K562 (cell line): ENCODE measurements around the gene KDELR3. TPM values are rescaled to one million over a fixed set of nuclear protein-coding genes. Genes with fewer than 3 reads are reported as not detected.

Source experiments
- BRCA1 ChIP-seq, 2 experiments: fragments of 450-650 bp in 1 of 2; sonication (generic) in 1 of 2; formaldehyde crosslinking in 1 of 2; IDR thresholded peaks; 2 replicates each; pipeline versions ENCODE4 v1.5.0 to v1.6.1; 2017 to 2020; ENCODE audit warnings: mild to moderate bottlenecking in 1 of 2, missing genetic modification reagents in 1 of 2
- DACH1 ChIP-seq: fragments of 450-650 bp; IDR thresholded peaks from 2 replicates; pipeline ENCODE4 v1.6.1; 2018; ENCODE audit not compliant: partially characterized antibody
- FOXM1 ChIP-seq, 2 experiments: fragments of 450-650 bp in 1 of 2; sonication (generic) in 1 of 2; formaldehyde crosslinking in 1 of 2; IDR thresholded peaks; 2 replicates each; pipeline versions ENCODE4 v1.6.1 to v1.9.0; 2017 to 2022; ENCODE audit warnings: low read depth in 2 of 2, mild to moderate bottlenecking in 2 of 2, missing genetic modification reagents in 1 of 2, moderate library complexity in 1 of 2
- GABPB2 ChIP-seq: fragments of 250-450 bp; sonication (Bioruptor Pico); conservative IDR thresholded peaks from 2 replicates; pipeline ENCODE4 v1.5.1; 2021; ENCODE audit warnings: mild to moderate bottlenecking
- KHSRP ChIP-seq: fragments of 450-650 bp; IDR thresholded peaks from 2 replicates; pipeline ENCODE4 v1.6.1; 2017
- L3MBTL2 ChIP-seq: fragments of 450-650 bp; IDR thresholded peaks from 2 replicates; pipeline ENCODE4 v1.6.1; 2016; ENCODE audit warnings: mild to moderate bottlenecking, moderate library complexity
- NR3C1 ChIP-seq: sonication (generic); formaldehyde crosslinking; IDR thresholded peaks from 2 replicates; pipeline ENCODE4 v1.8.1; 2022; ENCODE audit warnings: missing genetic modification reagents
- RAD51 ChIP-seq: fragments of 450-650 bp; IDR thresholded peaks from 2 replicates; pipeline ENCODE4 v1.7.1; 2016; ENCODE audit warnings: low read depth, mild to moderate bottlenecking, borderline replicate concordance
- RBM14 ChIP-seq: fragments of 200-400 bp; formaldehyde crosslinking; IDR thresholded peaks from 2 replicates; pipeline ENCODE4 v1.6.1; 2018; ENCODE audit warnings: low read depth, mild to moderate bottlenecking, low read length, moderate library complexity, borderline replicate concordance; ENCODE audit not compliant: insufficient read depth
- RNF2 ChIP-seq: sonication (generic); IDR thresholded peaks from 2 replicates; pipeline ENCODE4 v1.6.1; 2016
- RUNX1 ChIP-seq: sonication (generic); IDR thresholded peaks from 2 replicates; pipeline ENCODE4 v1.6.1; 2016; ENCODE audit warnings: antibody characterized with exemption, low read depth
- SETDB1 ChIP-seq: IDR thresholded peaks from one replicate; pipeline ENCODE4 v1.6.1; 2012; ENCODE audit warnings: low read length, control low read depth, inconsistent platforms
- SIX5 ChIP-seq, 2 experiments: IDR thresholded peaks; 2 replicates each; pipeline ENCODE4 v1.6.1; 2011; ENCODE audit warnings: low read length in 2 of 2, borderline replicate concordance in 1 of 2, low read depth in 1 of 2, mild to moderate bottlenecking in 1 of 2, moderate library complexity in 1 of 2; ENCODE audit not compliant: insufficient read depth in 1 of 2
- TEAD4 ChIP-seq, 2 experiments: sonication (generic) in 1 of 2; formaldehyde crosslinking in 1 of 2; IDR thresholded peaks; 2 replicates each; pipeline versions ENCODE4 v1.6.1 to v1.8.0; 2012 to 2022; ENCODE audit warnings: borderline replicate concordance in 1 of 2, inconsistent platforms in 1 of 2, low read length in 1 of 2, mild to moderate bottlenecking in 1 of 2, missing genetic modification reagents in 1 of 2
- TRIM28 ChIP-seq: fragments of 450-650 bp; IDR thresholded peaks from 2 replicates; pipeline ENCODE4 v1.6.1; 2017
- TSC22D4 ChIP-seq: fragments of 450-650 bp; IDR thresholded peaks from 2 replicates; pipeline ENCODE4 v1.6.1; 2016; ENCODE audit warnings: missing genetic modification characterization, missing biosample characterization, control low read depth
- ZNF12 ChIP-seq: sonication (generic); formaldehyde crosslinking; IDR thresholded peaks from 2 replicates; pipeline ENCODE4 v1.4.0; 2020; ENCODE audit warnings: mild to moderate bottlenecking, missing genetic modification reagents
- ZNF184 ChIP-seq: sonication (generic); formaldehyde crosslinking; IDR thresholded peaks from 2 replicates; pipeline ENCODE4 v1.5.0; 2020; ENCODE audit warnings: missing genetic modification reagents
- ZNF280B ChIP-seq: fragments of 250-450 bp; sonication (Bioruptor Pico); IDR thresholded peaks from 2 replicates; pipeline ENCODE4 v1.5.1; 2021; ENCODE audit warnings: mild to moderate bottlenecking
- ZNF395 ChIP-seq: fragments of 200-800 bp; sonication (Bioruptor generic); IDR thresholded peaks from 2 replicates; pipeline ENCODE4 v1.6.1; 2017; ENCODE audit warnings: missing genetic modification characterization, missing compliant biosample characterization
- ZNF507 ChIP-seq: conservative IDR thresholded peaks from 2 replicates; pipeline ENCODE4 v1.6.1; 2017; ENCODE audit warnings: missing genetic modification characterization, missing compliant biosample characterization
- ZNF512 ChIP-seq: IDR thresholded peaks from 2 replicates; pipeline ENCODE4 v1.6.1; 2016; ENCODE audit warnings: missing genetic modification characterization, missing compliant biosample characterization
- ZNF644 ChIP-seq: fragments of 200-800 bp; sonication (Bioruptor generic); IDR thresholded peaks from 2 replicates; pipeline ENCODE4 v1.6.1; 2016; ENCODE audit warnings: low read depth, missing genetic modification characterization, missing compliant biosample characterization
- ZNF766 ChIP-seq: fragments of 200-800 bp; sonication (Bioruptor generic); conservative IDR thresholded peaks from 2 replicates; pipeline ENCODE4 v1.6.1; 2016; ENCODE audit warnings: missing genetic modification characterization, missing compliant biosample characterization
- polyA plus RNA-seq, 8 experiments: library from polyadenylated mRNA; depleted of rRNA in 4 of 8; stranded (reverse) in 5 of 8; unstranded in 3 of 8; fragments of >200 nt; fragmentation: Nextera tagmentation in 2 of 8; fragmentation: Illumina TruSeq in 1 of 8; extraction: Ambion mirVana in 2 of 8; extraction: Trizol in 1 of 8; gene quantifications; 2 replicates each; pipeline versions ENCODE4 v1.2.1 to v1.2.3, GENCODE V29; 2011 to 2014; ENCODE audit warnings: inconsistent platforms in 1 of 8, missing spikeins in 1 of 8
- total RNA-seq, 7 experiments: library from RNA; depleted of rRNA in 6 of 7; stranded (reverse); fragments of >200 nt in 6 of 7; fragmentation: Illumina TruSeq in 2 of 7; extraction: Trizol in 2 of 7; gene quantifications; 2 replicates each; pipeline versions ENCODE4 v1.2.1 to v1.2.3, GENCODE V29; 2011 to 2021; ENCODE audit warnings: low replicate concordance in 1 of 7

Gene KDELR3
- total and polyA plus RNA-seq, 9 of the 15 experiments (the other 6 are each of a cell fraction or from before 2014, with no cell fraction given): 7.1 to 44.8 (median 9.6) TPM

GRCh38 chr22:38506118-38506962, 38.4 kb downstream of the KDELR3 start, which contains the start of gene DDX17 (continued):
- TF ChIP-seq ZNF395 (CRISPR knock-in tag) (peak; percentile 70; the same call in 1 of the 2 replicates), FOXM1 (IDR thresholded peaks at IDR 0.05; ENCODE audit: low read depth) (no peak), FOXM1 (CRISPR knock-in tag; IDR thresholded peaks at IDR 0.05; ENCODE audit: low read depth) (no peak), GABPB2 (CRISPR knock-in tag) (no peak), SETDB1 (no peak), SIX5 (IDR thresholded peaks at IDR 0.05; ENCODE audit: borderline replicate concordance in 1 of 2, insufficient read depth in 1 of 2, low read depth in 1 of 2, low read length in 2 of 2) (no peak; a peak in 1 of 4 replicates), NR3C1 (CRISPR knock-in tag) (no peak), ZNF512 (tag) (no peak), DACH1 (no peak), TSC22D4 (tag) (no peak), RUNX1 (no peak), ZNF12 (CRISPR knock-in tag) (no peak), L3MBTL2 (peak; percentile 28; the same call in 1 of the 2 replicates), KHSRP (no peak), RBM14 (no peak), ZNF766 (CRISPR knock-in tag) (peak; percentile 82; the same call in 1 of the 2 replicates), ZNF280B (CRISPR knock-in tag) (no peak), ZNF644 (tag) (peak; percentile 91; the same call in 1 of the 2 replicates), RAD51 (no peak), ZNF184 (CRISPR knock-in tag) (no peak), RNF2 (no peak), TEAD4 (IDR thresholded peaks at IDR 0.05; ENCODE audit: low read length) (peak; percentile 79), TEAD4 (CRISPR knock-in tag; IDR thresholded peaks at IDR 0.05; ENCODE audit: borderline replicate concordance) (peak; percentile 67; the same call in 1 of the 2 replicates), TRIM28 (no peak), ZNF507 (no peak), BRCA1 (IDR thresholded peaks at IDR 0.05) (no peak), BRCA1 (CRISPR knock-in tag; IDR thresholded peaks at IDR 0.05) (no peak)
